NK-92 treated with Interleukin-12 subunit alpha and Interleukin-12 subunit beta, amount 100 ng/mL, for 24 hours (cell line): Measurements from ENCODE around the gene IBA57.
"Not testable (repeated sequence)": the region's sequence is repeated elsewhere in the genome, so short reads cannot be mapped to it uniquely, and the experiment has no call there.

ENCODE experiments used
- DNase-seq: peaks from one replicate; lab custom pipeline; 2025; lab: John Stamatoyannopoulos, UW

IBA57 gene

DNA sequence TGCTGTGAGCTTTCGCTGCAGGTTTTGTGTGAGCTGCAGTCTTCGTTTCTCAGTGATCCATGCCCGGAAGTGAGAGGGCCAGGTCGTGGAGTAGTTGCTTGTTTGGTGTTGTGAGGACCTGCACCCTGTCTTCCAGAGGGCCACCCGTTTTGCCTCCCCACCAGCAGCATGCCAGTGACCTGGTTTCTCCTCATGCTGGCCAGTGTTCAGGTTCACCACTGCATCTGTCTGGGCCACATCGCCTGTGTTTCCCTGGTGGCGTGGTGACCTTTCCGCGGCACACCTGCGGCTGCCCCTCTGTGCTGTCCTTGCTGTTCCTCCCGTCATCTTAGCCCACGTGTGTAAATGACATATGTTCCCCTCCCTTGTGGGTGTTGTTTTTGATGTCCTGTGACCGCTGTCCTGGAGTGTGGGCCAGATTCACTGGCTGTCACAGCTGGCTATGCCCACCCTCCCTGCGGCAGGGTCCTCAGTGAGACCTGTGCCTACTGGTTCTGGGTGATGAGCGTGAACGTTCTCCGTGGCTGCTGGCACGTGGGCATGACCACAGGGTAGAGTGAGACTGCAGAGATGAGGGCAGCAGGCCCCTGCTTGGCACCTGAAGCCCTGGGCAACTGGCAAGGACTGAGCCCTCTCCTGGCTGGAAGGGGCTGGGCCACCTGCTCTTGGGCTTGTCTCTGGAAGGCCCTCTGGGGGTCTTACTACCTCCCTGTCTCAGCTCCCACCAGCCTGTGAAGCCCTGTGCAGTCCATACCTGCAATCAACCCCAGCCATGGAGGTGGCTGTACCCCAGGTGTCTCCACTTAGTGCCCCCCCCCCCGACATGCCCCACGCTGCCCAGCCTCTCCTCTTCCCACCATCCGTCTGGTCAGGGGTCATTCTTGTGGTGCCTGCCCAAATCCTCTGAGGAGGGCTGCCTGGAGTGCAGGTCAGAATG, 7.3 kb downstream of the IBA57 start:
- no peak for DNase-seq

DNA sequence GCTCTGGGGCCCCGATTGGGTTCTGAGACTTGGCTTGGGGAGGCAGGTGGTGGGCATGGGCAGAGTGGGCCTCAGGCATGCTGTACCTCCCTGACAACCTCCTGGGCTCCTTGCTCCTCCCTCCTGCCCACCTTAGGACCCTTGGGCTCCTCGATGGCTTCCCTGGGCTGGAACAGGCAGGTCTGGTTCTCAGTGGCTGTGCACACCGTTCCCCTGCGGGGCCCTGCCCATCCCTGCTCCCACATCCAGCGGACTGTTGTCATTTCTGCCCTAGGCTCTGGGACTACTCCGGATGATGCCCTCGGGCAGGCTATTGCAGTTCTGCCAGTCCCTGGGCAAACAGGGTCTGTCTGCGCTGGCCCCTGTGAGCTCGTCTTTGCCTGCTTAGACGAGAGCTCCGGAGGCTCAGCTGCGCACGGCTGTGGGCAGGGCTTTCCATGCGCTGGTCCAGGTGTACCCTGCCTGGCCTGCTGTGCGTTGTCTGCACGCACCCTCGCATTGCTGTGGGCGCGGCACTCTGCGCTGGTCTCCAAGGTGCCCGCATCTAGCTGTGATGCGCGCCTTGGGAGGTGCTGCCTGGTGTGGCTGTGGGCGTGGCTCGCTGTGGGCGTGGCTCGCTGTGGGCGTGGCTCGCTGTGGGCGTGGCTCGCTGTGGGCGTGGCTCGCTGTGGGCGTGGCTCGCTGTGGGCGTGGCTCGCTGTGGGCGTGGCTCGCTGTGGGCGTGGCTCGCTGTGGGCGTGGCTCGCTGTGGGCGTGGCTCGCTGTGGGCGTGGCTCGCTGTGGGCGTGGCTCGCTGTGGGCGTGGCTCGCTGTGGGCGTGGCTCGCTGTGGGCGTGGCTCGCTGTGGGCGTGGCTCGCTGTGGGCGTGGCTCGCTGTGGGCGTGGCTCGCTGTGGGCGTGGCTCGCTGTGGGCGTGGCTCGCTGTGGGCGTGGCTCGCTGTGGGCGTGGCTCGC, 8.2 kb downstream of the IBA57 start:
- not testable (repeated sequence) for DNase-seq

DNA sequence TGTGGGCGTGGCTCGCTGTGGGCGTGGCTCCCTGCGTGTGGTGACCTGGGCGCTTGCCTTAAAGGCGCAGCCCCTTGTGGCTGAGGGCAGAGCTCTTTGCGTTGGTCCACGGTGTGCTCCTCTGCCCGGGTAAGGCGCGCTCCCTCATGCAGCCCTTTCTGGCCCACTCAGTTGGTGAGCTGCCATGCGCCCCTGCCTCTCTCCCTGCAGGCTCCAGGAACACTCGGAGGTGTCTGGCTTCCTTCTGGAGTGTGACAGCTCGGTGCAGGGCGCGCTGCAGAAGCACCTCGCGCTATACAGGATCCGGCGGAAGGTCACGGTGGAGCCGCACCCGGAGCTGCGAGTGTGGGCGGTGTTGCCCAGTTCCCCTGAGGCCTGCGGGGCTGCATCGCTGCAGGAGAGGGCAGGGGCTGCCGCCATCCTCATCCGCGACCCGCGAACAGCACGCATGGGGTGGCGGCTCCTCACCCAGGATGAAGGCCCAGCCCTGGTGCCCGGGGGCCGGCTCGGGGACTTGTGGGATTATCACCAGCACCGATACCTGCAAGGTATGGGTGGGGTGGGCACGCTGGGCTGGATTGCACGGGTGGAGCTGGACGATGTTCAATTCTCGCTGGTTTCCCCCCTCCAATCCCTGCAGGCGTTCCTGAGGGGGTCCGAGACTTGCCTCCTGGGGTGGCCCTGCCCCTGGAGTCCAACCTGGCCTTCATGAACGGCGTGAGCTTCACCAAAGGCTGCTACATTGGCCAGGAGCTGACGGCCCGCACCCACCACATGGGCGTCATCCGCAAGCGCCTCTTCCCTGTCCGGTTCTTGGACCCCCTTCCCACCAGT, 9.1 kb downstream of the IBA57 start:
- no peak for DNase-seq

DNA sequence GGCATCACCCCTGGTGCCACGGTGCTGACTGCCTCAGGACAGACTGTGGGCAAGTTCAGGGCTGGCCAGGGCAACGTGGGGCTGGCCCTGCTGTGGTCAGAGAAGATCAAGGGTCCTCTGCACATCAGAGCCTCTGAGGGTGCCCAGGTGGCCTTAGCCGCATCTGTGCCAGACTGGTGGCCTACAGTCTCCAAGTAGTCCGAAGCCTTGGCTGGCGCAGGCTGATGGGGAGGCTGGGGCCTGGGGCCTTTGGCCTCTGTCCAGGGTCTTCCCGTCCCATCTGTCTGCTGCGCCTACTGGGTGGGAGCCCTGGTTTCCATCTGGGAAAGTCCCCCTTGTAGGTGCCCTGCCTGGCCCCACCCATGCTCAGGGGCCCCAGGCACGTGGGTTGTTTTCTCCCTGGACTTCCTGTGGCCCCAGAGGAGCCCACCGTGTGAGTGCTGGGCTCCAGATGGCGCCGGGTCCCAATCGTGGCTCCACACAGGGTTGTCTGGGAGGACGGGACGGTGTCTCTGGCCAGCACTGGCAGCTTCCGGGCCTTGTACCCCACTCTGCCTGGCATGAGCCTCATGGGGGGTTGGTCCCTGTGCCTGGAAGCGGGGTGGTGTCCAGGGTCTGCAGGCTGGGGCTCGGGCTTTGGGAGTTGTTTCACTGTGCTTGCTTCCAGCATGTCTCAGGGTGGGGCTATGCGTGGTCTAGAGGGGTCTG, 9.9 kb downstream of the IBA57 start:
- DNase-seq: no peak

DNA sequence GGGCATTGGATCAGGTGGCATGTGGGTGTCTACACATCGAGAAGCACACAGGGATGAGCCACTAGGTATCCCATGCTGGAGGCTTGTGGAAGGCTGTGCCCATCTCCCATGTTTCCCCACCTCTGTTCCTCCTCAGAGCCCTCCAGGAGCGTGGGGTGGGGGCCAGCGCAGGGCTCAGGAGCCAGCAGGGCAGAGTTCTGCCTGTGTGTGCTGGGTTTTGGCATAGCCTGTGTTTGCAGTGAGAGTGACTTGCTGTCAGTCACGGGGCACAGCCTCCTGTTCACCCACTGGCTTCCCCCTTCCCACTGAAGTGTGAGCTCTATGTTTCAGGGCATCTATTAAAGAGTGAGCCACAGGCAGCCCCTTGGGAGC, 10.4 kb downstream of the IBA57 start:
- no peak for DNase-seq

DNA sequence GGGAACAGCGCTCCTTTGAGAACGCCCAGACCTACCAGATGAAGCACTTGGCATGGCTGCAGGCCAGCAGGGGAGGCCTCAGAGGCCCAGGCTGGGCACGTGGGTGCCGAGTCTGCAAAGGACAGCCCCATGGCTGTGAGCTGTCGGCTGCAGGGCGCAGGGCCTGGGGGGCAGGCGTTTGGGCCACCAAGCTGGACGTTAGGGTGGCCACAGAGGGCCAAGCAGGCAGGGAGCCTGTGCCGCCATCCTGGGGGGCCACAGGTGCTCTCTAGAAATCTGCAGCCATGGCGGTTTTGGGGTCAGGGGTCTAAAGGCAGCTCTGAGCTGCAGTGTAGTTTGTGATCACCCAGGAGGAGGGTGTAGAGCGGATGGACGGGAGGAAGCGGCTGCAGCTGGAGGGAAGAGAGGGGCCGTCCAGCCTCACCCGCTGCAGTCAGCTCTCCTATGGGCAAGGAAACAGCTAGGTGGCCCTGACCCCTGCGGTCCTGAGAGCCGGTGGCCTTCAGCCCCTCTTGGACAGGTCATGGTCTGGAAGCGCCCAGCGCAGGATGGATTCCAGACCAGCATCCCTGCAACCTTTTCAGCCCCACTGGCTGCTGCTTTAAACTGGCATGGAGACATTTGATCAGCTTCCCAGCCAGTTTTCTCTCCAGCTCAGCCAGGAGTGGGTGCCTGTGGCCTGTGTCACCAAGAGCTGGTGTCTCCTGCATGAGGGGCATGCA, 11.0 kb downstream of the IBA57 start:
- DNase-seq: no peak

DNA sequence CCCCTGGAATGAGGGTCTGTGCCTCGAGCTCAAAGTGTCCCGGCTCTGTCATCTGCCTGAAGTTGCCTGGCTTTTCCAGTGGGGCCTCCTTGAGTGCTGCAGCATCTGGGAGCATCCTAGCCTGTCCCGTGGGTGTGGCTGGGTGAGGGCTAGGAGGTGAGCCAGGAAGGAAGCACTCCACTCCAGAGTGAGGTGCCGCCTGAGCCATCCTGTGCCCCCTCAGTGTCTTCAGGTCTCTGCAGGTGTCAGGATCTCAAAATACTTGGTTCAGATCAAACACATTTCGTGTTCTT, 11.5 kb downstream of the IBA57 start:
- no peak for DNase-seq

DNA sequence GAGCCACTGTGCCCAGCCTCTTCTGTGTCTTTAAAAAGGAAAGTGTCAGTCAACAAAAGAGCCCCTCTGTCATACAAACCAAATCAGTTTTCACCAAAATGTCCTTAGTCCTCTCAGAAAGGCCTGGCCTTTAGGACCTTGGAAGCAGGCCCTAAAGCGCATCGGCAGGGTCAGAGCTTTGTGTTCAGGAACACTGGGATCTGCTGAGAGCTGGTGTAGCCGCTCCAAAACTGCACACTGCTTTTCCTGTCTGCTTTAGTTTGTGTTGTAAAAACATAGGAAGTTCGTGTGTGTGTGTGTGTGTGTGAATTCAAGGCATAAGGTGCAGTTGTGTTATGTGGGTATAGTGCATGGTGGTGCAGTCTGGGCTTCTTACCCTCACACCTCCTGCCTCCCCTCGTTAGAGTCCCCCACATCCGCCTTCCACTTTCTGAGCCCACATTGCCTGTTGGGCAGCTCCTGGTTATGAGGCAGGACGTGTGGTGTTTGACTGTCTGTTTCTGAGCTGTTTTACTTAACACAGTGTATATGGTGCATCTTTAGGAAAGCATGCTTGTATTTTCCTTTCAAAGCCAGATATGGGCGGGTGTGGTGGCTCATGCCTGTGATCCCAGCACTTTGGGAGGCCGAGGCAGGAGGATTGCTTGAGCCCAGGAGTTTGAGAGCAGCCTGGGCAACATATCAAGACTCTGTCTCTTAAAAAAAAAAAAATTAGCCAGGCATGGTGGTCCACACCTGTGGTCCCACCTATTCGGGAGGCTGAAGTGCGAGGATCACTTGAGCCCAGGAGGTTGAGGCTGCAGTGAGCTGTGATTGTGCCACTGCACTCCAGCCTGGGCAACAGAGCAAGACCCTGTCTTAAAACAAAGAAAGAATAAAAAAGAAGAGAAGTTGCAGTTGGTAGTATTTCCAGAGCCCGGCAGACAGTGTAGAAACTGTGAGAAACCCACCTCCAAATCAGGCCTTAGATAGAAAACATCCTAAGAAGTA, 12.4 kb downstream of the IBA57 start:
- no peak for DNase-seq

DNA sequence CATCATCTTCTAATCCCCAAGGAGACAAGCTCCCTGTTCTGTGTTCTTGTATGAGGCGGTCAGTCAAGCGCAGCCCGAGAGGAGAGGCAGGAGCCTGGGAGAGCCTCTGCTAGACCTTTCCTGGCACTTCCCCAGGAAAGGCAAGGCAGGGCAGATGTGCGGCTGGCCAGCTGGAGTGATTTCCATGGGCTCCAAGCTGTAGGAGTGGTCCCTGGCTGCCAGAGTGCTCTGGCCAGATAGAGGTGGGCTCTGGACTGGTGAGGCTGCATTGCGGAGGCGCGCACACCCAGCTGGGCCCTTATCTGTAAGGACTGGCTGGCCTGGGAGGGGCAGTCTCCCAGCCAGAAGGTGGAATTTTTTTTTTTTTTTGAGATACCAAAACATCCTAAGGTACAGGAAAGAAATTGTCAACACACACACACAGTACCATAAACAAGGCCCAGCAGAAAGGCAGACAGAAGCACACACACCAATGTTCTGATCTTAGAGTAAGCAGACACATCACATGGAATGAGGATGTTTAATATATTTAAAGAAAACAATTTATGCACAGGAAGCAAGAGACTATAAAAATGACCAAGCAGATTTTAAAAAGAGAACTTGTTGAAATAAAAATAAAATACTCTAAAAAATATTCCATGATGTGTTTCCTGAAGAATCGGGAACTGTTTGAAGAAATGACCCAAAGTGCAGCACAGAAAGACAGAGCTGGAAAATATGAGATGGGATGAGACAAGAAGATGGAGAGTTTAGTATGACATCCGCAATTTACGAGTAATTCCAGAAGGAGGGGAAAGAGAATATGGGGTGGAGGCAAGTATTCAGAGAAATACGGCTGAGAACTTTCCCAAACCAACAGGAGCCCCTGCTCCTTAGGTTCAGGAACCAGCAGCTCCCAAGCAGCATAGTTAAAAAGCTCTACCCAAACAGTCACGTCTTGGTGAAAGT, 13.4 kb downstream of the IBA57 start:
- no peak for DNase-seq

DNA sequence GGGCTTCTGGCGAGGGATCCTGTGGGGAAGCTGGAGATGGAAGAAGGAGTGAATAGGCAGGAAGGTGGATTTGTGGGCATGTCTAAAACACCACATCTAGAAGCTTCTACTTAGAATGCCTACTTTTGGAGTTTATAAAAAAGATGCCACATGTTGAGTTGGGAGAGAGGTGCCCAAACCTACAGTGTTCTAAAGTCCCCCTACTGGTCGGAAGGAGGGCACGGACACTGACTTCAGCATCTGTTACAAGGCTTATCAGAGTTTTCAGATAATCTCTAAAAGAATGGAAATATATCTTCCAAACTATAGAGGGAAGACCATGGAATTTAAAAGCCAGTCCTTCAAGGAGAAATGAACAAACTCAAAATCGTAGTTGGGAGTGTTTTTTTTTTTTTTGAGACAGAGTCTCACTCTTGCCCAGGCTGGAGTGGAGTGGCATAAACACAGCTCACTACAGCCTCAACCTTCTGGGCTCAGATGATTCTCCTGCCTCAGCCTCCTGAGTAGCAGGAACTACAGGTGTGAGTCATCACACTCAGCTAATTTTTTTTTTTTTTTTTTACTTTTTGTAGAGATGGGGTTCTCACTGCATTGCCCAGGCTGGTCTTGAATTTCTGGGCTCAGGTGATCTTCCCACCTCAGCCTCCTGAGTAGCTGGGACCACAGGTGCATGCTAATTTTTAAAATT, 14.8 kb downstream of the IBA57 start:
- DNase-seq: no peak

DNA sequence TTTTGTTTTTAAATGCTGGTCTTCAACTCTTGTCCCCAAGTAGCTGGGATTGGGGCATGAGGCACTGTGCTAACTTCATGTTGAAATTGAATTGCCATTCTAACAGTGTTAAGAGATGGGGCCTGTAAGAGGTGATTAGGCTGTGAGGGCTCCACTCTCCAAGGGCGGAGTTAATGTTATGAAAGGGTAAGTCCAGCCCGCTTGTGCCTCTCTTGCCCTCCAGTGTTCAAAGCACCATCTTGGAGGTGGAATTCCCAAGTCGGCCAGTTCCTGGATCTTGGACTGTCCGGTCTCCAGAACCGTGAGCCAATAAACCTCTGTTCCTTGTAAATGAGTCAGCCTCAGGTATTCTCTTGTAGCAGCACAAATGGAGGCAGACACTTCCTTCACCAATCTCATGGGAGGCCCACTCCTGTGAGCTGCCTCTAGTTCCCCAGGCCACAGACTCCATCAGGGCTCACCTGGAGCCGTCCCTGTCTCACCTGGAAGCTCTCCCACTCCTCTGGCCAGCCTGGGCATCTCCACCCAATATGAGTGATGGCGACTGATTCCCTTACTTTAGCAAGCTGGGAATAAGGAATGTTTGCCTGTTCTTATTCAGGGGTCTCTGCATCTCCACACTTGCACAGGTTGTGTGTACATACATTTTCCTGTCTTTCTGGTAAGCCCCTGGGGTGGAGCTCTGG, 15.5 kb downstream of the IBA57 start:
- no peak for DNase-seq

DNA sequence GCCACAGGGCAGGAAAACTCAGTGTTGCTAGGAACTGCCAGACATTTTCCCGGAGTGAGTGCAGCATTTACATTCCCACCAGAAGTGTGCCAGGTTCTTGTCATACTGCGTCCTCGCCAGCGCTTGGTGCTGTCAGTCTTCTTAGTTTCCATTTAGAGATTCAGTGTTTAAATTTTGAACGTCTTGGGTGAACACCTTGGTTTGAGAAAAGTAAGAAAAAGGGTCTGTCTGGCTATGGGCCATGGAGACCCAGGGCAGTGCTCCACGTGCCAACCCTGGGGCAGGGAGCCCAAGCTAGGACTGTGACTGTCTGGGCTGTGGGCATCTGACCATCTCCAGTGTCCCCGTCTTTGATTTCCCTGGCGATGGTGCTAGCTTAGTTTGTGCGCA, 16.0 kb downstream of the IBA57 start:
- DNase-seq: no peak

DNA sequence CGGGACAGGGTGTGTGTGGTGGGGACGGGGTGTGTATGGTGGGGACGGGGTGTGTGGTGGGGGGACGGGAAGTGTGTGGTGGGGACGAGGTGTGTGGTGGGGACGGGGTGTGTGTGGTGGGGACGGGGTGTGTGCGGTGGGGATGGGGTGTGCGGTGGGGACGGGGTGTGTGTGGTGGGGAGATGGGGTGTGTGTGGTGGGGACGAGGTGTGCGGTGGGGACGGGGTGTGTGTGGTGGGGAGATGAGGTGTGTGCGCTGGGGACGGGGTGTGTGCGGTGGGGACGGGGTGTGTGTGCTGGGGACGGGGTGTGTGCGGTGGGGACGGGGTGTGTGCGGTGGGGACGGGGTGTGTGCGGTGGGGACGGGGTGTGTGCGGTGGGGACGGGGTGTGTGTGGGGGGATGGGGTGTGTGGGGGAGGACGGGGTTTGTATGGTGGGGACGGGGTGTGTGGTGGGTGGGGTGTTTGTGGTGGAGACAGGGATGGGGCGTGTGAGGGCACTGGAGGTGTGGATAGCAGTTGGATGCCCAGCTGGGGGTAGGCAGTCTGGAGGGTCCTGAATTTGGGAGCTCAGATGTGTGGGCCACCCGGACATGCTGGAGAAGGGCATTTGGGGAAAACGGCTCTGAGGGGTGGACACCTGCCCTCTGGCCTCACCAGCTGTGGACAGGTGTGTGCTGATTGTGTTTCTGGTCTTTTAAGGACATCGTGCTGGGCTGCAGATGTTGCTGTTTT, 16.9 kb downstream of the IBA57 start:
- DNase-seq: no peak

DNA sequence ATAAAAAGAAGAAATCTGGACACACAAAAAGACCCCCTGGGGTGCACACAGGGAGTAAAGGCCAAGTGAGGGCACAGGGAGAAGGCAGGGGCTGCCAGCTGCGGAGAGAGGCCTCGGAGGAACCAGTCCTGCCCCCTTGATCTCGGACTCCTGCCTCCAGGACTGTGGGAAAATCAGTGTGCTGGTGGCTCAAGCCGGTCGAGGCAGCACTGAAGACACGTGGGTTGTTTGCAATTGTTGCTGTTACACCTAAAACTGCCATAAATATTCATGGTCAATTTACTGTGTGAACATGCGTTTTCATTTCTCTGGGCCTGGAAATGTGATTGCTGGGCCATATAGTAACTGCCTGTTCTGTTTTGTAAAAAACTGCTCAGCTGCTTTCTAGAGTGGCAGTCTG, 18.5 kb downstream of the IBA57 start:
- DNase-seq: no peak

DNA sequence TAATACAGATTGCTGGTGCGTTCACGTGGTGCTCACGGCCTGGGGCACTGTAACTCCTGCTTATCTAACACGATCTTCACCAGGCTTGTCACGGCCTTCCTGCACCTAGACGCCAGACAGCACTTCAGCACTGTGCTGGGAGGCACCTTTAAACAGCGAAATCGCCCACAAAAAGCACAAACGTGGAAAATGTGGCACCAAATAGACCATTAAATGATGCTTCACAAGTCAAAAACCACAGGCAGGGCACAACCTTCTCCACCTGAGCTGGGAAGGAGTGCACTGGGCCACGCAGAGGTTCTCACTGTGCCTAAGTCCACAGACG, 20.0 kb downstream of the IBA57 start:
- no peak for DNase-seq

DNA sequence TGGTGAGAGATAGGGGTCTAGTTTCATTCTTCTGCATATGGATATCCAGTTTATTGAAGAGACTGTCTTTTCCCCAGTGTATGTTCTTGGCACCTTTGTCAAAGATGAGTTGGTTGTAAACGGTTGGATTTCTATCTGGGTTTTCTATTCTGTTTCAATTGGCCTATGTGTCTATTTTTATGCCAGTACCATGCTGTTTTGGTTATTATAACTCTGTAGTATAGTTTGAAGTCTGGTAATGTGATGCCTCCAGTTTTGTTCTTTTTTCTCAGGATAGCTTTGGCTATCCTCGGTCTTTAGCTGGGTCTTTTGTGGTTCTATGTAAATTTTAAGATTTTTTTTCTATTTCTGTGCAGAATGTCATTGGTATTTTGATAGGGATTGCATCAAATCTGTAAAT, 22.6 kb downstream of the IBA57 start:
- DNase-seq: not testable (repeated sequence)

DNA sequence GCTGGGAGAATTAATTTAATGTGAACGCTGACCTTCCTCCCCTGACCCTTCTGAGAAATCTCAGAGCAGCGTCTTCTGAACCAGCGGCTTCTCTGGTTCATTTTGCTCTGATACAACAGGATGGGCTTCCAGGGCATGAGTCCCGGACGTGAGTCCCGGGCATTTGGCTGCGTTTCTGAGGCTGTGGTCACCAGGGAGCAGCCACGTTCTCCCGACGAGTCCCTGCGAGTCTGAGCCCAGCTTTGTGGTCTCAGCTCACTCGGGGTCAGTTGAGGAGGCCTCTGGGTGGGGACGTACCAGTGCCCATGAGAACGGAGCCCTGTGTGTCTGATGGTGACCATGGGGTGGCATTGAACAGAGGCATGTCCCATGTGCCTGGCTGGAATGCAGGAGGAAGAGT, 24.6 kb downstream of the IBA57 start:
- DNase-seq: no peak
